Adrenal gland (tissue), 12 donors: ENCODE measurements around the gene ADAM30. TPM values are rescaled to one million over a fixed set of nuclear protein-coding genes. Genes with fewer than 3 reads are reported as not detected.

ENCODE experiments used
- DNase-seq, 7 donors: peaks; one replicate each; pipeline ENCODE4 v3.0.0-alpha.2; 2019 to 2020
- H3K27ac ChIP-seq, 5 donors: fragments of 200-600 bp; sonication (generic) in 4 of 5; 1 replicate in 3 of 5; 2 replicates in 2 of 5; pipeline versions ENCODE4 v1.5.1 to v1.8.0; 2016 to 2020; ENCODE audit warnings: mild to moderate bottlenecking in 1 of 5
- H3K27me3 ChIP-seq: fragments of 200-600 bp; 2 replicates; pipeline ENCODE4 v1.8.0; 2021
- H3K36me3 ChIP-seq, 2 donors: fragments of 200-600 bp; replicated peaks in 1 of 2; 1 replicate in 1 of 2; 2 replicates in 1 of 2; pipeline versions ENCODE4 v1.5.1 to v1.8.0; 2018 to 2022
- H3K4me1 ChIP-seq, 2 donors: fragments of 200-600 bp; replicated peaks in 1 of 2; 1 replicate in 1 of 2; 2 replicates in 1 of 2; pipeline versions ENCODE4 v1.5.1 to v1.8.0; 2018 to 2021
- H3K4me3 ChIP-seq, 4 donors: fragments of 200-600 bp; sonication (generic) in 3 of 4; one replicate each; pipeline ENCODE4 v1.5.1; 2016 to 2018
- H3K9me3 ChIP-seq, 3 donors: fragments of 200-600 bp; sonication (generic) in 1 of 3; replicated peaks in 1 of 3; 1 replicate in 2 of 3; 2 replicates in 1 of 3; pipeline versions ENCODE4 v1.5.1 to v1.8.0; 2016 to 2021
- POLR2A ChIP-seq, 2 donors: fragments of 450-650 bp; IDR thresholded peaks; one replicate each; pipeline ENCODE4 v1.6.1; 2017; ENCODE audit warnings: antibody characterized with exemption in 2 of 2, mild to moderate bottlenecking in 2 of 2, moderate library complexity in 1 of 2
- WGBS, 4 donors: extraction: QIAGEN DNeasy Blood & Tissue Kit in 2 of 4; methylation state at CpG; one replicate each; pipeline versions ENCODE4 v1.1.5 to v1.1.7; 2013 to 2017; 5-methylcytosine and 5-hydroxymethylcytosine counted together
- intact Hi-C, 2 donors: fragments of 100-400 bp; cut with DNase I; formaldehyde crosslinking; loops; one replicate each; pipeline versions ENCODE4 v1.14.1 to v1.15.0; 2022 to 2023
- polyA plus RNA-seq, 3 donors: library from polyadenylated mRNA; stranded (reverse); fragments of 200-250 nt in 2 of 3; fragments of 350-450 nt in 1 of 3; fragmentation: Illumina TruSeq in 1 of 3; extraction: RNeasy Lipid Tissue Mini Kit (QIAGEN cat#74804) in 1 of 3; gene quantifications; one replicate each; pipeline ENCODE4 v1.2.3, GENCODE V29; 2013 to 2014
- total RNA-seq, 9 donors: library from RNA; depleted of rRNA in 4 of 9; stranded (reverse); fragments of >200 nt in 4 of 9; fragments of 120-200 nt in 1 of 9; fragmentation: NEBNext Ultra II Directional in 1 of 9; extraction: Animal tissue kit (Norgen Biotek cat#: 25700) in 1 of 9; gene quantifications; one replicate each; pipeline versions ENCODE4 v1.1.0 to v1.2.4, GENCODE V29; 2013 to 2023
- TF ChIP-seq, protein P1 (sequence below), 6 experiments: fragments of 450-650 bp in 4 of 6; fragments of 200-600 bp in 2 of 6; sonication (generic) in 1 of 6; IDR thresholded peaks; 1 replicate in 5 of 6; 2 replicates in 1 of 6; pipeline versions ENCODE4 v1.5.1 to v1.8.0; 2016 to 2021; ENCODE audit warnings: antibody characterized with exemption in 6 of 6, mild to moderate bottlenecking in 2 of 6, moderate library complexity in 1 of 6
- donor health status: healthy with polysubstance abuse.
- donor health status: Bipolar disorder and iron deficiency.
- donor health status: DM: yes; HTN: yes; CAD: no.
- donor health status: DM: no; HTN: no; CAD: no.
- donor health status: DM: no; HTN: no; CAD: no.
- donor health status: DM: yes; HTN: yes; CAD: no.

Gene ADAM30
- total and polyA plus RNA-seq, 12 donors = not detected

DNA sequence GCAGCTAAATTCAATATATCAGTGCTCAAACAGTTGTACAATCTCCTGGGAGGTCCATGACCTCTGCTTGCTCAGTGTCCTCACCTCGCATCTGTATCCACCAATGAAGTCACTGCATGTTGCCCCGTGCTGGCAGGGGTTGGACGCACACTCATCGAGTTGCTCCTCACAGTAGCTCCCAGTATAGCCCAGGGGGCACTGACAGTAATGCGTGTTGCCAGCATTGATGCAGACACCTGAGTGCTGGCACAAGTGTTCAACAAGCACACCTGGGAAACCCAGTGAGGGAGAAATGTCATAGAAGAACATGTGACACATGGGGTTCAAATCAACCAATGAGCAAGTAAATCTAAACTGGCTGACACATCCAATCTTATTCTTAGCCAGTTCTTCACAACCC, 40.9 kb upstream of the ADAM30 start:
- peaks cover 0 to 57% of the 10 kb centered on the region in 2 donors for H3K36me3 ChIP-seq
- no peaks in the 10 kb centered on the region for H3K4me1 ChIP-seq
- DNase-seq = no peak
- intact Hi-C loops = no loop called here
- no peak for TF ChIP-seq POLR2A (IDR thresholded peaks at IDR 0.05)
- TF ChIP-seq, protein P1, sequence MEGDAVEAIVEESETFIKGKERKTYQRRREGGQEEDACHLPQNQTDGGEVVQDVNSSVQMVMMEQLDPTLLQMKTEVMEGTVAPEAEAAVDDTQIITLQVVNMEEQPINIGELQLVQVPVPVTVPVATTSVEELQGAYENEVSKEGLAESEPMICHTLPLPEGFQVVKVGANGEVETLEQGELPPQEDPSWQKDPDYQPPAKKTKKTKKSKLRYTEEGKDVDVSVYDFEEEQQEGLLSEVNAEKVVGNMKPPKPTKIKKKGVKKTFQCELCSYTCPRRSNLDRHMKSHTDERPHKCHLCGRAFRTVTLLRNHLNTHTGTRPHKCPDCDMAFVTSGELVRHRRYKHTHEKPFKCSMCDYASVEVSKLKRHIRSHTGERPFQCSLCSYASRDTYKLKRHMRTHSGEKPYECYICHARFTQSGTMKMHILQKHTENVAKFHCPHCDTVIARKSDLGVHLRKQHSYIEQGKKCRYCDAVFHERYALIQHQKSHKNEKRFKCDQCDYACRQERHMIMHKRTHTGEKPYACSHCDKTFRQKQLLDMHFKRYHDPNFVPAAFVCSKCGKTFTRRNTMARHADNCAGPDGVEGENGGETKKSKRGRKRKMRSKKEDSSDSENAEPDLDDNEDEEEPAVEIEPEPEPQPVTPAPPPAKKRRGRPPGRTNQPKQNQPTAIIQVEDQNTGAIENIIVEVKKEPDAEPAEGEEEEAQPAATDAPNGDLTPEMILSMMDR (IDR thresholded peaks at IDR 0.05) = no peak
- H3K9me3 ChIP-seq = peaks cover 0 to 5% (median 4%) of the 10 kb centered on the region in 3 donors
- WGBS, 4 donors = 95 to 98% (median 97%) methylated on average over 5 of the region's 5 CpGs
- no peak overlapping the region for H3K27ac ChIP-seq
- no peak overlapping the region for H3K4me3 ChIP-seq
- no peaks in the 10 kb centered on the region for H3K27me3 ChIP-seq

DNA sequence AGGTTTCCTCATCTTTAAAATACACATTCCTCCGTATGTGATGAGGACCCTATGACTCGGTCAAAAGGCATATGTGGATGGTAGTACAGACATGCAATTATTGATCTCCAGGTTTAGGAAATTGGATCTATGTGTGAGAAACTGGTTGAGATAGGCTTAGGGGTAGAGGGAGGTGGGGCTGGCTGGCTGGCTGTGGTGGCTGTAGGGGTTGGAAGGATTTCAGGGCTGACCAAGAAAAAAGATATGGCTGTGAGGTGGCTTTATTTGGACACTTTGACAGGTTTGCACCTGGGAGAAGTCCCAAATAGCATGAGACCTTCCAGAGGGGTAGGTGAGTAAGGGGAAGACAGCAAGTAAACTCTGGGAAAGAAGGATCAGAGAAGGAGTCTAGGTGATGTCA, 39.6 kb upstream of the ADAM30 start:
- no peak for TF ChIP-seq POLR2A (IDR thresholded peaks at IDR 0.05)
- TF ChIP-seq, protein P1 (IDR thresholded peaks at IDR 0.05) = no peak
- Histone ChIP-seq H3K27me3 (no peaks in the 10 kb centered on the region), H3K4me1 (no peaks in the 10 kb centered on the region), H3K36me3 (peaks cover 0 to 57% of the 10 kb centered on the region in 2 donors), H3K4me3 (no peak overlapping the region), H3K27ac (no peak overlapping the region), H3K9me3 (peaks cover 0 to 5% (median 4%) of the 10 kb centered on the region in 3 donors)
- intact Hi-C loops = no loop called here
- no peak for DNase-seq
- 90 to 100% (median 96%) methylated on average over 2 of the region's 2 CpGs for WGBS, 4 donors

DNA sequence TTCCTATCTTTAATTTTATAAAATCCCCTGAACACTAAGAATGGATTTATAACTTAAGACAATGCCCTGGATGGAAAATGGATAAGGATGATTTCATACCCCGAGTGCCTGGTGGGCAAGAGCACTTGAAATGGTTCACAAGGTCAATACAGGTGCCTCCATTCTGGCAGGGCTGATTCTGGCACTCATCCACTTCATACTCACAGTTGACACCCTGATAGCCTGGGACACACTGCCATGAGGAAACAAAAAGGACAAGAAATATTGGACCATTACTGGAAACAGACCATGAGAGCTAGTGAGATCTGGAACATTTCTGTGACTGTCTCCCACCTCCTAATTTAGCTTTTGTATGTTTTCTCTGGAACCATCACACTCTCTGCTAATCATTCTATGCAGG, 39.1 kb upstream of the ADAM30 start:
- intact Hi-C loops = no loop called here
- peaks cover 0 to 5% (median 4%) of the 10 kb centered on the region in 3 donors for H3K9me3 ChIP-seq
- no peak for TF ChIP-seq POLR2A (IDR thresholded peaks at IDR 0.05)
- TF ChIP-seq, protein P1 (IDR thresholded peaks at IDR 0.05) = no peak
- H3K27me3 ChIP-seq = no peaks in the 10 kb centered on the region
- no peak for DNase-seq
- WGBS, 4 donors = 73 to 85% (median 80%) methylated on average over 1 of the region's 1 CpG
- no peaks in the 10 kb centered on the region for H3K4me1 ChIP-seq
- no peak overlapping the region for H3K4me3 ChIP-seq
- no peak overlapping the region for H3K27ac ChIP-seq
- peaks cover 0 to 53% of the 10 kb centered on the region in 2 donors for H3K36me3 ChIP-seq

DNA sequence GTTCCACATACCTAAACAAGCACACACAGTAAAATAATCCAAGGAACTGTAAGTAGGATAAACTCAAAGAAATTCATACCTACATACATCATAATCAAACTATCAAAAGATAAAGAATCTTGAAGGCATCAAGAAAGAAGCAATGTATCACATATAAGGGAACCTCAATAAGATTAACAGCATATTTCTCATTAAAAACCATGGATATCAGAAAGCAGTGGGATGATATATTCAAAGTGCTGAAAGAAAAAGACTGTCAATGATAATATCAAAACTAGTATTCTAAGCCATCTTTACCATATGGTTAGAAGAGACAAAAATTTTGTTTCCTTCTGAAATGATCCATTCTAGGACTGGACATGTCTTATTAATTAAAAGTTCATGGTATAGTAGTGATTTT, 37.1 kb upstream of the ADAM30 start:
- H3K9me3 ChIP-seq = peaks cover 0 to 5% (median 4%) of the 10 kb centered on the region in 3 donors
- no peak overlapping the region for H3K4me3 ChIP-seq
- DNase-seq = no peak
- no peaks in the 10 kb centered on the region for H3K27me3 ChIP-seq
- no peak overlapping the region for H3K27ac ChIP-seq
- no peak for TF ChIP-seq POLR2A (IDR thresholded peaks at IDR 0.05)
- TF ChIP-seq, protein P1 (IDR thresholded peaks at IDR 0.05) = no peak
- intact Hi-C loops = no loop called here
- peaks cover 0 to 52% of the 10 kb centered on the region in 2 donors for H3K36me3 ChIP-seq
- no peaks in the 10 kb centered on the region for H3K4me1 ChIP-seq
